Neural cell (in vitro differentiated cells): Measurements from ENCODE around the gene LENEP.

ENCODE experiments used
- CTCF ChIP-seq: fragments of 450-650 bp; IDR thresholded peaks from 2 replicates; pipeline ENCODE4 v1.5.1; 2014; ENCODE audit warnings: antibody characterized with exemption, mild to moderate bottlenecking, moderate library complexity; ENCODE audit not compliant: poor library complexity, severe bottlenecking
- EP300 ChIP-seq: fragments of 450-650 bp; conservative IDR thresholded peaks from 2 replicates; pipeline ENCODE4 v1.6.1; 2014; ENCODE audit warnings: antibody characterized with exemption, mild to moderate bottlenecking, moderate library complexity; ENCODE audit not compliant: poor library complexity, severe bottlenecking
- EZH2 ChIP-seq: fragments of 200-600, 300-800 bp; shearing (Covaris generic), sonication (generic); IDR thresholded peaks from 2 replicates; pipeline ENCODE4 v1.6.1; 2014; ENCODE audit warnings: antibody characterized with exemption, low read length, borderline replicate concordance, mild to moderate bottlenecking; ENCODE audit not compliant: insufficient read depth, poor library complexity, severe bottlenecking
- MXI1 ChIP-seq: fragments of 450-650 bp; conservative IDR thresholded peaks from 2 replicates; pipeline ENCODE4 v1.6.1; 2014; ENCODE audit warnings: antibody characterized with exemption, mild to moderate bottlenecking; ENCODE audit not compliant: poor library complexity, severe bottlenecking
- POLR2AphosphoS5 ChIP-seq: IDR thresholded peaks from 2 replicates; pipeline ENCODE4 v1.6.1; 2012
- RAD21 ChIP-seq: fragments of 450-650 bp; conservative IDR thresholded peaks from 2 replicates; pipeline ENCODE4 v1.6.1; 2014; ENCODE audit warnings: antibody characterized with exemption, mild to moderate bottlenecking, moderate library complexity
- REST ChIP-seq: IDR thresholded peaks from 2 replicates; pipeline ENCODE4 v1.6.1; 2012; ENCODE audit warnings: borderline replicate concordance
- SMC3 ChIP-seq: fragments of 450-650 bp; conservative IDR thresholded peaks from 2 replicates; pipeline ENCODE4 v1.6.1; 2014; ENCODE audit warnings: antibody characterized with exemption, mild to moderate bottlenecking, moderate library complexity; ENCODE audit not compliant: poor library complexity
- TAF1 ChIP-seq: IDR thresholded peaks from 2 replicates; pipeline ENCODE4 v1.6.1; 2012; ENCODE audit warnings: low read depth

GRCh38 chr1:154975409-154976059 lies 17.9 kb upstream of the LENEP start:
- TF ChIP-seq CTCF, result no peak
- TF ChIP-seq EP300, result no peak
- TF ChIP-seq TAF1, result no peak
- no peak for TF ChIP-seq POLR2AphosphoS5
- no peak for TF ChIP-seq EZH2
- TF ChIP-seq SMC3, result no peak
- TF ChIP-seq RAD21, result no peak
- no peak for TF ChIP-seq MXI1
- TF ChIP-seq REST, result peak; percentile 9
